Common myeloid progenitor, CD34-positive (primary cell): ENCODE results near the gene IQCE.

ENCODE experiments used
- CTCF ChIA-PET: fragments of 350-600 bp; sonication (Branson Sonifier 250); formaldehyde crosslinking; loops from one replicate; lab custom pipeline; 2021; ENCODE audit warnings: antibody characterized with exemption; lab: Charles Lee
- POLR2A ChIA-PET: fragments of 350-600 bp; sonication (Branson Sonifier 250); formaldehyde crosslinking; loops from one replicate; lab custom pipeline; 2021; ENCODE audit warnings: antibody characterized with exemption; lab: Charles Lee
- DNase-seq, 3 donors: peaks; one replicate each; pipeline versions ENCODE4 v3.0.0 to v3.0.0-alpha.2; 2013
- H3K27ac ChIP-seq, 2 experiments: 1 replicate in 1 of 2; 2 replicates in 1 of 2; pipeline ENCODE4 v1.7.0; 2013; ENCODE audit warnings: inconsistent platforms in 2 of 2, low read length in 2 of 2, mild to moderate bottlenecking in 2 of 2, low read depth in 1 of 2, moderate library complexity in 1 of 2; ENCODE audit not compliant: severe bottlenecking in 2 of 2, insufficient read depth in 1 of 2, poor library complexity in 1 of 2
- H3K27me3 ChIP-seq, 5 experiments: replicated peaks in 2 of 5; 1 replicate in 3 of 5; 2 replicates in 2 of 5; pipeline versions ENCODE4 v1.6.1 to v1.7.0; 2013; ENCODE audit warnings: low read length in 4 of 5, mild to moderate bottlenecking in 2 of 5, moderate library complexity in 2 of 5, inconsistent platforms in 1 of 5; ENCODE audit not compliant: insufficient read depth in 5 of 5, control insufficient read depth in 4 of 5
- H3K36me3 ChIP-seq, 4 experiments: 1 replicate in 2 of 4; 2 replicates in 2 of 4; pipeline versions ENCODE4 v1.6.1 to v1.7.0; 2013; ENCODE audit warnings: low read length in 3 of 4, control low read depth in 1 of 4, mild to moderate bottlenecking in 1 of 4; ENCODE audit not compliant: control insufficient read depth in 4 of 4, insufficient read depth in 4 of 4
- H3K4me1 ChIP-seq, 4 experiments: 1 replicate in 3 of 4; 2 replicates in 1 of 4; pipeline versions ENCODE4 v1.6.1 to v1.7.1; 2013; ENCODE audit warnings: low read length in 3 of 4, mild to moderate bottlenecking in 3 of 4, control low read depth in 1 of 4, inconsistent platforms in 1 of 4, moderate library complexity in 1 of 4; ENCODE audit not compliant: control insufficient read depth in 4 of 4, insufficient read depth in 4 of 4; ENCODE audit errors: control extremely low read depth in 1 of 4
- H3K4me3 ChIP-seq, 7 experiments: 1 replicate in 4 of 7; 2 replicates in 3 of 7; pipeline versions ENCODE4 v1.5.1 to v1.7.0; 2013; ENCODE audit warnings: mild to moderate bottlenecking in 7 of 7, low read length in 6 of 7, moderate library complexity in 6 of 7, inconsistent platforms in 2 of 7, low read depth in 2 of 7, control low read depth in 1 of 7; ENCODE audit not compliant: insufficient read depth in 4 of 7, control insufficient read depth in 1 of 7; ENCODE audit errors: extremely low read depth in 1 of 7
- H3K9me3 ChIP-seq, 5 experiments: 1 replicate in 4 of 5; 2 replicates in 1 of 5; pipeline versions ENCODE4 v1.6.1 to v1.7.1; 2013; ENCODE audit warnings: low read length in 4 of 5, mild to moderate bottlenecking in 2 of 5, inconsistent platforms in 1 of 5, low read depth in 1 of 5, moderate library complexity in 1 of 5; ENCODE audit not compliant: control insufficient read depth in 4 of 5, insufficient read depth in 2 of 5; ENCODE audit errors: control extremely low read depth in 1 of 5
- WGBS: methylation state at CpG from one replicate; pipeline ENCODE4 v1.1.5; 2013; ENCODE audit not compliant: insufficient coverage; 5-methylcytosine and 5-hydroxymethylcytosine counted together

IQCE gene

DNA sequence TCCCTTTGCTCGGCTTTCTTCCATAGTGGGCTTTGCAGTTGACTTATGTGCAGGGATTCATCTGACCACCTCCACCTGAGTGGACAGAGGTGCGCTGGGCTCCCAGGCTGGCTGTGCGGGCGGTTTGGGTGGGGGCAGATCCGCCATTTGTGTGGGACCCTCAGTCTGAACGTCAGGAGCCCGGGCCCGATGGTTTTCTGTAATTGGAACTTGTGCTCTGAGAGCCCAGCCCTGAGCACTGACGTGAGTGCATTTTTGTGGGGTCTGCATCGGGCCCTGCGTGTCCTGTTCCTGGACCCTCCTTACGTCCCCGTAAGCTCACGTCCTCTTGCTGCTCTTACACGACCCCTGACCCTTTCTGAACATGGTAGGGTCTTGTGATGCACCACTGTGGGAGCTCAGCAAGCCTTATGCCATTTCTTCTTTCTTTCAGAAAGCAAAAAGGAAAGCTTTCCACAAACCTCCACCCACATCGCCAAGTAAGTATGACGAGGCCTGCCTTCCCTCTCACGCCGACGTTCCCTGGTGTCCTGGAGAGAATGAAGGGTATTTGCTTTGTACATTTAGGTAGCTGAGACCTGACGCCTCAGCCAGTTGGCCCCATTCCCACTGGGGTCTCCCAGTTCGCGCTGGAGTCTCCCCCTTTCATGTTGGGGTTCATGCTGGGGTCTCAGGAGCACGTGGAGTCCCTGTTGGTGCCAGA, 9.9 kb downstream of the IQCE start:
- Histone ChIP-seq H3K36me3 (peaks cover 0 to 7% (median 5%) of the 10 kb centered on the region in 4 experiments), H3K27me3 (no peaks in the 10 kb centered on the region), H3K4me1 (peaks cover 3 to 10% (median 6%) of the 10 kb centered on the region in 4 experiments), H3K4me3 (no peak overlapping the region), H3K27ac (no peak overlapping the region), H3K9me3 (no peaks in the 10 kb centered on the region)
- POLR2A ChIA-PET, result interaction anchor here (0.7 to 1.8 kb wide), 2 partner anchors 10 to 98 kb away, joined by 3 to 4 read pairs; partner anchors contain the start of gene IQCE
- CTCF ChIA-PET, result interaction anchor here (0.9 to 2.1 kb wide), 12 partner anchors 10 to 148 kb away, joined by 3 to 7 read pairs (median 4); partner anchors contain the start of gene IQCE
- WGBS, result 97% methylated on average over 19 of the region's 24 CpGs
- no peak for DNase-seq

DNA sequence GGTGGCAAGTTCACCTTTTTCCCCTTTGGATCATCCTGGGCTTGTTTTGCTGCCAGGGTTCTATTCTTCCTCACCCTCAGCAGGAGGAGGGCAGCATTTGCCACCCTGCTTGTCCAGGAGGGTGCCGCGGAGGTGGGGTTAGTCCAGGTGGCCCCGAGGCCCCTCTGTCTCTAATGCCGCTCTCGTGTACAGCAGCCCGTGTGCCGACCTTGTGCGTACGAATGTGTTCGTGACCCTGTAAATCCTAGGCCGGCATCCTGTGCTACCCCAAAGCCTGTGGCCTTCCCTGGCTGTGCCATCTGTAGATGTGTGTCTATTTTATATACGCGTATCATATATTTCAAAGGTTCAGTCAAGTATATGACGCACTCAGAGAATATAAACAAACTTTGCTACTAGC, 10.6 kb downstream of the IQCE start:
- H3K27ac ChIP-seq, result no peak overlapping the region
- H3K9me3 ChIP-seq, result no peaks in the 10 kb centered on the region
- H3K27me3 ChIP-seq, result no peaks in the 10 kb centered on the region
- H3K4me3 ChIP-seq, result no peak overlapping the region
- no peak for DNase-seq
- ChIA-PET POLR2A (no interaction called here), CTCF (no interaction called here)
- WGBS, result 96% methylated on average over 11 of the region's 14 CpGs
- H3K4me1 ChIP-seq, result peaks cover 3 to 10% (median 6%) of the 10 kb centered on the region in 4 experiments
- H3K36me3 ChIP-seq, result peaks cover 0 to 10% (median 6%) of the 10 kb centered on the region in 4 experiments

DNA sequence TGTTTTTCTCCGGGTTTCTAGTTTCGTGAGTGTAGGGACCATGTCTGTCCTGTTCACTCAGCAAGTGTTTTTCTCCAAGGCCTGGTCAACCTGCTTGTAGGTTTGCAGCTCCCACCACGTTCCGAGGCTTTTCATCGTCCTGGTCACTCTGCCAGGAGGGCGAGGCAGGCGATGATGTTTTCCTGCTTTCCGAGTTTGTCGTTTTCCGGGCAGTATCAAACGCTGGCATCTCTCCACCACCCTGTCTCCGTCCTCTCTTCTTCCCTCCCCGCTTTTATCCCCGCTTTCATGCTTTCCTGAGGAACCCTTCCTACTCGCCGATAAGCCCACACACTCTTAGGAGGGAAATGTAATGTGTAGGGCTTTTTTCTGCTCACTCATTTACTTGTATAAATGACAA, 11.2 kb downstream of the IQCE start:
- ChIA-PET POLR2A (no interaction called here), CTCF (no interaction called here)
- Histone ChIP-seq H3K9me3 (no peaks in the 10 kb centered on the region), H3K27ac (no peak overlapping the region), H3K27me3 (no peaks in the 10 kb centered on the region), H3K36me3 (peaks cover 0 to 12% (median 6%) of the 10 kb centered on the region in 4 experiments), H3K4me3 (no peak overlapping the region), H3K4me1 (peaks cover 3 to 10% (median 6%) of the 10 kb centered on the region in 4 experiments)
- WGBS, result 95% methylated on average over 12 of the region's 16 CpGs
- DNase-seq, result no peak

DNA sequence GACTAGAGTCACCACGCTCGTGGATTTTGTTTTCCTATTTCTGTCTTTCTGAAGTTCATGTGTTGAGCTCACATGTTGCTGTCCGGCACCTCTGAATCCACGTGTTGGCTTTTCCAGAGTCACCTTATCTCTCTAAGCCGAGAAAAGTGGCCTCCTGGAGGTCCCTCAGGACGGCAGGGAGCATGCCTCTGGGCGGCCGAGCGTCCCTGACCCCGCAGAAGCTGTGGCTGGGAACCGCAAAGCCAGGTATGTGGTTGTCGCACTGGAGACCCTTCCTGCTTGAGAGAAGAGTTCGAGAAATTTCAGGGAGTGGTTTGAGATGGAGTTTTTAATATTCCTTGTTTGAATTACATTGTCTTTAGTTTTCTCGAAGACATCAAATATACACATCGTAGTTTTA, 12.6 kb downstream of the IQCE start:
- no peaks in the 10 kb centered on the region for H3K27me3 ChIP-seq
- H3K4me3 ChIP-seq, result no peak overlapping the region
- no peak overlapping the region for H3K27ac ChIP-seq
- peaks cover 0 to 12% (median 6%) of the 10 kb centered on the region in 4 experiments for H3K36me3 ChIP-seq
- H3K9me3 ChIP-seq, result no peaks in the 10 kb centered on the region
- over 99% methylated on average over 12 of the region's 15 CpGs for WGBS
- no peak for DNase-seq
- H3K4me1 ChIP-seq, result peaks cover 3 to 13% (median 10%) of the 10 kb centered on the region in 4 experiments
- POLR2A ChIA-PET, result no interaction called here
- CTCF ChIA-PET, result interaction anchor here (1.1 to 1.3 kb wide), 3 partner anchors 12 to 103 kb away, joined by 3 to 4 read pairs (median 3); no protein-coding TSS in a partner anchor

DNA sequence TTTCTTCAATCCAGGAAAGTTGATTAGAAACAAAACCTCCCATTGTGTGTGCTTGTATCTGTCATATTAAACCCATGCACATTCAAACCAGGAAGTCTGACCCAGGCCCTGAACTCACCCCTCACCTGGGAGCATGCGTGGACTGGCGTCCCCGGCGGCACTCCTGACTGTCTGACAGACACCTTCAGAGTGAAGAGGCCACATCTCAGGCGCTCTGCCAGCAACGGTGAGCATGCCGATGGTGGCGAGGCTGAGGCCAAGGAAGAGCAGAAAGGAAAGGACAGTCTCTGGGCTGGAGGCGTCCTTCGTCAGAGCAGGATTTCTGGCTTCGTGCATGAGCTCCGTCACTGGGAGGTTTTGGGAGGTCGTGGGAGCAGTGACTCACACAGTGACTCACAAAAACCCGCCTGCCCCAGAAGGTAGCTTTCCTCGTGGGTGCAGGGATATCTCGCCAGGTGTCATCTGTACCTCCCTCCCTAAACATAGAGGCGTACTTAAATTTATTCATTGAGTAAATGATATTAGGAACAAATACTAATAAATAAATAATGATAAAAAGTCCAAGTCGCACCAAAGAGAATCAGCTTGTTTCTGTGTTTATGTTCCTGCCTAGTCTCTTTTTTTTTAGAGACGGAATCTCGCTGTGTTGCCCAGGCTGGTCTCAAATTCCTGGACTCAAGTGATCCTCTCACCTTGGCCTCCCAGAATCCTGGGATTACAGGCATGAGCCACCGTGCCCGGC, 13.5 kb downstream of the IQCE start:
- Histone ChIP-seq H3K27ac (no peak overlapping the region), H3K9me3 (no peaks in the 10 kb centered on the region), H3K4me1 (peaks cover 3 to 13% (median 9%) of the 10 kb centered on the region in 4 experiments), H3K36me3 (peaks cover 0 to 12% (median 6%) of the 10 kb centered on the region in 4 experiments), H3K4me3 (no peak overlapping the region), H3K27me3 (no peaks in the 10 kb centered on the region)
- DNase-seq, result no peak
- ChIA-PET POLR2A (no interaction called here), CTCF (interaction anchor here (1.1 to 1.3 kb wide), 3 partner anchors 13 to 104 kb away, joined by 3 to 4 read pairs (median 3); no protein-coding TSS in a partner anchor)
- 98% methylated on average over 12 of the region's 22 CpGs for WGBS

- 91% methylated on average over 9 of the region's 9 CpGs for WGBS
- Histone ChIP-seq H3K9me3 (no peaks in the 10 kb centered on the region), H3K27me3 (no peaks in the 10 kb centered on the region), H3K4me3 (no peak overlapping the region), H3K36me3 (peaks cover 0 to 16% (median 6%) of the 10 kb centered on the region in 4 experiments), H3K4me1 (peaks cover 0 to 5% (median 2%) of the 10 kb centered on the region in 4 experiments), H3K27ac (no peak overlapping the region)
- no peak for DNase-seq
- ChIA-PET POLR2A (no interaction called here), CTCF (interaction anchor here (0.9 to 1.8 kb wide), 5 partner anchors 11 to 76 kb away, joined by 3 to 7 read pairs (median 3); no protein-coding TSS in a partner anchor)
Measured at GRCh38 chr7:2573761-2574160, 15.0 kb downstream of the IQCE start.
